Measurements from ENCODE around the gene NEMP2.

Gene NEMP2

DNA sequence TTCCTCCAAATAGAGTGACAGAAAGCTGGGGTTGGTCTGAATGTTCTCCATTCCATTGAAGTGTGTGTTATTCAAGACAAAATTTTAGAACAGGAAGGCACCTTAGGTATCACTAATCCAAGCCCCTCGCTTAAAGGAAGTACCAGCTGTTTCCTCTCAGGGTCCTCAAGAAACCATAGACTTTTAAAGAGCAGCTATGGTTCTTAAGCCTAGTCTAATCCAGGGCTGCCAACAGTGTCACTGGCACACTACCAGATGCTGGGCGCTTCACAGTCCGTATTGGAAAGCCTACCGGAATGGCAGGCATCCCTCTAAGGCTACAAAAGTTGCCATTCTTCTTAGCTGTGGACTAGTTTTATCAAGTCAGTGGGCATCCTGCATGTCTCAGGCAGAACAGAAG, 1.9 kb downstream of the NEMP2 start:
- Histone ChIP-seq H3K27ac (no peak overlapping the region), H3K4me3 (ENCODE audit: low read depth, low read length) (no peak overlapping the region), H3K9me3 (ENCODE audit: severe bottlenecking) (no peaks in the 10 kb centered on the region), H3K36me3 (peaks cover 4% of the 10 kb centered on the region), H3K27me3 (ENCODE audit: insufficient read depth, low read depth, severe bottlenecking) (no peaks in the 10 kb centered on the region)
- no peak for TF ChIP-seq CTCF (IDR thresholded peaks at IDR 0.05; ENCODE audit: low read depth, low read length)
- no peak for DNase-seq

DNA sequence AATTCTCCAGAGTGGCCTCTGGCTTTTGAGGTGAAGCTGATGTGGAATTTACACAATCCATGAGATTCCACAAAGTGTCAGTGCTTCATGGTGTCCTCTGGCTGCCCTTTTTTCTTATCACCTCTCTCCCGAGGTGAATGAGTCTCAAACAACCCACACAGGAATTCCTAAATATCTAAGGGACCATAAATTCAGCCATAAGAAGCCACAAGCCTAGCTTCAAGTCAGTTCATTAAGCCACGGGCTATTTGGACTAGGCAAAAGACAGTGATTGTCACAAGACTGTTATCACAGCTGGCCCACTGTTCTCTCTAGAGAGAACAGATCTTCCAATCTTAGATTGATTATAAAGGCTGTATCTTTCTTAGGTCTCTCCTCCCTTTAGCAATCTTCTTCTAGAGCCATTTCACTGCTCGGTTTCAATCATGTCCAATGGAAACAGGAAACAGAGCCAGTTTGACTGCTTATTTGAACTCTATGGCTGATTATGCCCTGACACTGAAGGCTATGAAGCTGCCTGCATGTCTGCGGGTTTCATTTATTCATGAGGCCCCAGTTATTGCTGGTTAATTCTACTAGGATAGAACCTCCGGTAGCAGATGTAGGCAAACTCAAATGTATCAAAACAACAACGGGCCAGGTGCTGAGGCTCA, 4.1 kb downstream of the NEMP2 start:
- DNase-seq: no peak
- Histone ChIP-seq H3K36me3 (peaks cover 4% of the 10 kb centered on the region), H3K27ac (no peak overlapping the region), H3K4me3 (ENCODE audit: low read depth, low read length) (no peak overlapping the region), H3K27me3 (ENCODE audit: insufficient read depth, low read depth, severe bottlenecking) (no peaks in the 10 kb centered on the region), H3K9me3 (ENCODE audit: severe bottlenecking) (no peaks in the 10 kb centered on the region)
- no peak for TF ChIP-seq CTCF (IDR thresholded peaks at IDR 0.05; ENCODE audit: low read depth, low read length)

DNA sequence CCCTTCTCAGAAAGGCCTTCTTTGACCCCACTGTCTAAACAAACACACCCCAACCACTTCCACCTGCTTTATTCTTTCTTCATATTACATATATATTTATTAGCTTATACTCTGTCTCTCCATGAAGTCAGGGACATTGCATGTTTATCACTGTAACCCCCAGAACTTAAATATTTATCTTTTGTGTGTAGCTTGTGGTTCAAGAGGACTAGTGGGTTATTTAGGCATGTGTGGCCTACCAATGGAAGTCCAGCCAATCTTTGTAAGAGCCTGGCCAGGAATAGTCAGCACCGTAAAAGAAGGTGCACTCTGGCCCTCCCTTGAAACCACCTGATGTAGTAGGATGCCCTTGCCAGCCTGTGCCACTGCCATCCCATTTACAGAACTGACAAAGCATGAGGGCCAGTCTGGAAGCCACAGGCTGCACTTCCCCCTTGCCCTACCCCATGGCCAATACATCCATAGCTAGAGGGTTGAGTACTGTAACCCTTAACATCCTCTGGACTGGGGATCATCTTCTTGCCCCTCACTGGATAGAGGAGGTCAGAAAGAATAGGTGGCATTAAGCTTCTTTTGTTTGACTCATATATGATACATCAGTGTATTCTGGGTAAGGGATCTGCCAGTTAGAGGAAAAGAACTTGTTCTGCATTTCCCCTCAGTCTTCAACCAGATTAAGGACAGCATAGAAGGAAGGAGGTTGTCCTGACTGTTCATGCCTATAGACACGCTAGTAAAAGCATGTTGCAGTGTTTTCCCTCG, 4.9 kb downstream of the NEMP2 start:
- no peak for TF ChIP-seq CTCF (IDR thresholded peaks at IDR 0.05; ENCODE audit: low read depth, low read length)
- H3K36me3 ChIP-seq: peaks cover 3% of the 10 kb centered on the region; the same call in 1 of the 2 replicates
- no peaks in the 10 kb centered on the region for H3K27me3 ChIP-seq (ENCODE audit: insufficient read depth, low read depth, severe bottlenecking)
- H3K27ac ChIP-seq: no peak overlapping the region
- H3K4me3 ChIP-seq (ENCODE audit: low read depth, low read length): no peak overlapping the region
- H3K9me3 ChIP-seq (ENCODE audit: severe bottlenecking): no peaks in the 10 kb centered on the region
- DNase-seq: no peak

DNA sequence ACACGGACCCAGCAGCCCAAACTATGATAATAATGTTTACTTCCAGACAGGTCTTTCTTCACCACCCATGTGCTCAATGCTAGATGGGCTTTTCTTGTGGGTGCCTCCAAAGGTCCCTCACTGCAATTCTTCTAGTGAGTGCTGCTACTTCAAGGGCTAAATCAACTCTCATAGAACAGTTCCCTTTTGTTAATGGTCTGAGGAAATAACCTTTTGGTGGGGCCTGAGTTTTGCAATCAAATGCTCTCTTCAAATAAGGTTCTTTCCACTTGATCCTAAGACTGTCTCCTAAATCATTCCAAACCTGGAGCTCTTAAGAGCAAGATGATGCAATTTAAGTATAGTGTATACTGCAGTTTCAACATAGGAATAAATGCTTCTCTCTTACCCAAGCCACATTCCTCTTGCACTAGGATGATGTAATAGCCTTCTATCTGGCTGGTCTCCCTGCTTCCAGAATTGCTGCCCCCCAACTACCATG, 6.0 kb downstream of the NEMP2 start:
- no peaks in the 10 kb centered on the region for H3K27me3 ChIP-seq (ENCODE audit: insufficient read depth, low read depth, severe bottlenecking)
- no peaks in the 10 kb centered on the region for H3K36me3 ChIP-seq
- H3K9me3 ChIP-seq (ENCODE audit: severe bottlenecking): no peaks in the 10 kb centered on the region
- TF ChIP-seq CTCF (IDR thresholded peaks at IDR 0.05; ENCODE audit: low read depth, low read length): no peak
- no peak overlapping the region for H3K4me3 ChIP-seq (ENCODE audit: low read depth, low read length)
- DNase-seq: no peak
- H3K27ac ChIP-seq: no peak overlapping the region

DNA sequence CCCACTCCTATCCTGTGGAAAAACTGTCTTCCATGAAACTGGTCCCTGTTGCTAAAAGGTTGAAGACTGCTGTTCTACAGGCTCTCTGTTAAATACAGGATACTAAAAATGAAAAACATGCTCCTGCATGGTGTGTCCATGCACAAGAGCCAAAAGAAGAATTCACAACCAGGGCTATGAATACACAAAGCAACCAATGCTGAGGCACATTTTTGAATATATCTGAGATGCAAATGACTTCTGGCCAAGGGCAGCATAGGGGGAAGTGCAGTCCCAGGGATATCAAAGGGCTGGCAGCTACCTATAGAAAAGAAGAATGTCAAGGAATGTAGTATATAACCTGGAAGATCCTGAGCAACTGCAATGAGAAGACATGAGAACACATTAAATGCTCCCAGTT, 6.6 kb downstream of the NEMP2 start:
- no peak overlapping the region for H3K27ac ChIP-seq

More for the DNA sequence above, 6.6 kb downstream of the NEMP2 start:
- Histone ChIP-seq H3K36me3 (no peaks in the 10 kb centered on the region), H3K27me3 (ENCODE audit: insufficient read depth, low read depth, severe bottlenecking) (no peaks in the 10 kb centered on the region), H3K4me3 (ENCODE audit: low read depth, low read length) (no peak overlapping the region), H3K9me3 (ENCODE audit: severe bottlenecking) (no peaks in the 10 kb centered on the region)
- TF ChIP-seq CTCF (IDR thresholded peaks at IDR 0.05; ENCODE audit: low read depth, low read length): no peak
- no peak for DNase-seq
